GM19452 (cell line): Measurements from ENCODE around the gene ZNF83.
A peak's percentile ranks its signal among the peaks of the same experiment; 100 is the strongest.
"Not testable (repeated sequence)": the region's sequence is repeated elsewhere in the genome, so short reads cannot be mapped to it uniquely, and the experiment has no call there.

Experiments
- ATAC-seq: cut with Tn5 transposase; IDR thresholded peaks from one replicate; pipeline ENCODE4 v1.9.1; 2021; ENCODE audit not compliant: unreplicated experiment

Gene ZNF83

GRCh38 chr19:52570000-52570861 lies 67.9 kb downstream of the ZNF83 start, which contains the start of gene ZNF701:
Gene ZNF701, plus strand, starts transcription at chr19:52570287. Its CDS starts 3,861 bp downstream, at chr19:52574148.
- ATAC-seq, result peak; percentile 92

- ATAC-seq, result not testable (repeated sequence)
Measured at GRCh38 chr19:52569638-52569999, 68.5 kb downstream of the ZNF83 start.

GRCh38 chr19:52567921-52568320 lies 70.2 kb downstream of the ZNF83 start:
- ATAC-seq, result no peak

- ATAC-seq, result no peak
Measured at GRCh38 chr19:52566588-52566987, 71.6 kb downstream of the ZNF83 start.

GRCh38 chr19:52566121-52566520 lies 72.0 kb downstream of the ZNF83 start:
- no peak for ATAC-seq
